ENCODE data around the gene TAF11L4. TPM values are rescaled to one million over a fixed set of nuclear protein-coding genes. Genes with fewer than 3 reads are reported as not detected.

Gene TAF11L4
- total RNA-seq (2022; extraction: Qiagen RNA extraction), result not detected in 5 replicates

GRCh38 chr5:17521501-17521900 is at the start of gene TAF11L4:
TSS of gene TAF11L4 (plus strand) at chr5:17521801.

GRCh38 chr5:17497931-17498330 is 23.7 kb upstream of the TAF11L4 start, which contains the start of gene TAF11L2:
TSS of gene TAF11L2 (plus strand) at chr5:17498231.

GRCh38 chr5:17518067-17518466 is 3.5 kb upstream of the TAF11L4 start, which contains the start of gene TAF11L3:
TSS of gene TAF11L3 (plus strand) at chr5:17518367.

GRCh38 chr5:17524935-17525334 is 3.3 kb downstream of the TAF11L4 start, which contains the start of gene TAF11L5:
TSS of gene TAF11L5 (plus strand) at chr5:17525235.

GRCh38 chr5:17528369-17528768 is 6.8 kb downstream of the TAF11L4 start, which contains the start of gene TAF11L6:
TSS of gene TAF11L6 (plus strand) at chr5:17528669.

Other genes with a start within 250 kb of the TAF11L4 start
- gene TAF11L2, start 23.6 kb upstream of the TAF11L4 start, total RNA-seq (2022; extraction: Qiagen RNA extraction), result not detected in 5 replicates
- not detected in 5 replicates for gene TAF11L3, start 3.4 kb upstream of the TAF11L4 start, total RNA-seq (2022; extraction: Qiagen RNA extraction)
- not detected in 5 replicates for gene TAF11L5, start 3.4 kb downstream of the TAF11L4 start, total RNA-seq (2022; extraction: Qiagen RNA extraction)
- not detected in 5 replicates for gene TAF11L6, start 6.9 kb downstream of the TAF11L4 start, total RNA-seq (2022; extraction: Qiagen RNA extraction)
- not detected in 5 replicates for gene TAF11L7, start 64.0 kb downstream of the TAF11L4 start, total RNA-seq (2022; extraction: Qiagen RNA extraction)
- gene TAF11L8, start 69.2 kb downstream of the TAF11L4 start, total RNA-seq (2022; extraction: Qiagen RNA extraction), result not detected in 5 replicates
- not detected in 5 replicates for gene TAF11L9, start 72.6 kb downstream of the TAF11L4 start, total RNA-seq (2022; extraction: Qiagen RNA extraction)
- gene TAF11L10, start 76.0 kb downstream of the TAF11L4 start, total RNA-seq (2022; extraction: Qiagen RNA extraction), result not detected in 5 replicates
- 0.11 to 0.15 TPM in 2 of 5 replicates, not detected in the others for gene TAF11L11, start 82.4 kb downstream of the TAF11L4 start, total RNA-seq (2022; extraction: Qiagen RNA extraction)
- gene TAF11L12, start 88.6 kb downstream of the TAF11L4 start, total RNA-seq (2022; extraction: Qiagen RNA extraction), result not detected in 5 replicates
- gene TAF11L13, start 110.3 kb downstream of the TAF11L4 start, total RNA-seq (2022; extraction: Qiagen RNA extraction), result not detected in 5 replicates
- gene TAF11L14, start 112.7 kb downstream of the TAF11L4 start, total RNA-seq (2022; extraction: Qiagen RNA extraction), result not detected in 5 replicates

Data from A549 treated with Mapracorat at 1 μM for 4 hours (cell line).